ENCODE measurements around the gene CREB3L4. TPM values are rescaled to one million over a fixed set of nuclear protein-coding genes. Genes with fewer than 3 reads are reported as not detected.

The CREB3L4 gene
- total RNA-seq, 2 donors from 2014 or later: 109 to 386 TPM

DNA sequence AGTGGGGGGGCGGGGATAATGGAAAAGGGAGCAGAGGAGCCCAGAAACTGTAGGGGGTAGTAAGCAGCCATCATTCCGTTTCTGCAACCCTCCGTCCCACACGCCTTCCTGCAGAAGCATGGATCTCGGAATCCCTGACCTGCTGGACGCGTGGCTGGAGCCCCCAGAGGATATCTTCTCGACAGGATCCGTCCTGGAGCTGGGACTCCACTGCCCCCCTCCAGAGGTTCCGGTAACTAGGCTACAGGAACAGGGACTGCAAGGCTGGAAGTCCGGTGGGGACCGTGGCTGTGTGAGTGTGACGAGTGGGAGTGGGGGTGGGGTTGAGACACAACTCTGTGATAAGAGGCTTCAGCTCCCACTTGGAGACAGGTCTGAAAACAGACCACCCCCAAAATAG is 706 bp downstream of the CREB3L4 start:
- intact Hi-C loops (cut with DNase I): no loop called here
- H3K27ac ChIP-seq: peak overlapping the region; percentile 97
- peak overlapping the region; percentile 60 to 65 for H3K4me3 ChIP-seq
- peaks cover 4% of the 10 kb centered on the region for H3K4me1 ChIP-seq (replicated peaks)
- TF ChIP-seq POLR2AphosphoS5 (IDR thresholded peaks at IDR 0.05) (no peak), POLR2A (IDR thresholded peaks at IDR 0.05) (no peak), CTCF (IDR thresholded peaks at IDR 0.05) (no peak)
- no peaks in the 10 kb centered on the region for H3K36me3 ChIP-seq
- peak; percentile 36 for DNase-seq (ENCODE audit: low spot score)
- WGBS: 7% methylated on average over 13 of the region's 13 CpGs
- no peaks in the 10 kb centered on the region for H3K9me3 ChIP-seq
- H3K27me3 ChIP-seq (replicated peaks; ENCODE audit: insufficient read depth): no peaks in the 10 kb centered on the region

DNA sequence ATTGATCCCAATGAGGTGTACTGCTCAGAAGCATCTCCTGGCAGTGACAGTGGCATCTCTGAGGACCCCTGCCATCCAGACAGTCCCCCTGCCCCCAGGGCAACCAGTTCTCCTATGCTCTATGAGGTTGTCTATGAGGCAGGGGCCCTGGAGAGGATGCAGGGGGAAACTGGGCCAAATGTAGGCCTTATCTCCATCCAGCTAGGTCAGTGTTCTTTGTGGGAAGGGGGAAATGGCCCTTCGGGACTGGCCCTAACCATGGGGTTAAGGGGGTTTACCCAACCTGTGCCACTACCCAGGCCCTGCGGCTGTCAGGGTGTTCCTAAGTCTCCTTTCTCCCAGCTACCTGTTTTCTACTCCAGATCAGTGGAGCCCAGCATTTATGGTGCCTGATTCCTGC is 1.3 kb downstream of the CREB3L4 start:
- peak overlapping the region; percentile 97 for H3K27ac ChIP-seq
- H3K4me1 ChIP-seq (replicated peaks): peaks cover 4% of the 10 kb centered on the region
- H3K27me3 ChIP-seq (replicated peaks; ENCODE audit: insufficient read depth): no peaks in the 10 kb centered on the region
- H3K9me3 ChIP-seq: no peaks in the 10 kb centered on the region
- no peak for DNase-seq (ENCODE audit: low spot score)
- TF ChIP-seq CTCF (IDR thresholded peaks at IDR 0.05) (no peak), POLR2AphosphoS5 (IDR thresholded peaks at IDR 0.05) (no peak), POLR2A (IDR thresholded peaks at IDR 0.05) (no peak)
- no peaks in the 10 kb centered on the region for H3K36me3 ChIP-seq
- 64% methylated on average over 2 of the region's 2 CpGs for WGBS
- H3K4me3 ChIP-seq: peak overlapping the region; percentile 60 to 65
- intact Hi-C loops (cut with DNase I): no loop called here

GRCh38 chr1:153970346-153970745 is 2.6 kb downstream of the CREB3L4 start:
- peak overlapping the region in 1 of 2 donors; percentile 97 for H3K27ac ChIP-seq
- H3K4me3 ChIP-seq: no peak overlapping the region
- no peak for DNase-seq (ENCODE audit: low spot score)
- no peaks in the 10 kb centered on the region for H3K27me3 ChIP-seq (replicated peaks; ENCODE audit: insufficient read depth)
- H3K36me3 ChIP-seq: no peaks in the 10 kb centered on the region
- intact Hi-C loops (cut with DNase I): no loop called here
- TF ChIP-seq POLR2A (IDR thresholded peaks at IDR 0.05) (no peak), POLR2AphosphoS5 (IDR thresholded peaks at IDR 0.05) (no peak), CTCF (IDR thresholded peaks at IDR 0.05) (no peak)
- no peaks in the 10 kb centered on the region for H3K9me3 ChIP-seq
- 88% methylated on average over 2 of the region's 2 CpGs for WGBS
- H3K4me1 ChIP-seq (replicated peaks): peaks cover 3% of the 10 kb centered on the region

GRCh38 chr1:153973071-153973470 is 5.4 kb downstream of the CREB3L4 start:
- 89% methylated on average over 3 of the region's 3 CpGs for WGBS
- H3K9me3 ChIP-seq: no peaks in the 10 kb centered on the region
- no peaks in the 10 kb centered on the region for H3K4me1 ChIP-seq (replicated peaks)
- TF ChIP-seq CTCF (IDR thresholded peaks at IDR 0.05) (no peak), POLR2AphosphoS5 (IDR thresholded peaks at IDR 0.05) (no peak), POLR2A (IDR thresholded peaks at IDR 0.05) (no peak)
- no peak overlapping the region for H3K27ac ChIP-seq
- no peak overlapping the region for H3K4me3 ChIP-seq
- DNase-seq (ENCODE audit: low spot score): no peak
- H3K36me3 ChIP-seq: no peaks in the 10 kb centered on the region
- no peaks in the 10 kb centered on the region for H3K27me3 ChIP-seq (replicated peaks; ENCODE audit: insufficient read depth)
- intact Hi-C loops (cut with DNase I): no loop called here

DNA sequence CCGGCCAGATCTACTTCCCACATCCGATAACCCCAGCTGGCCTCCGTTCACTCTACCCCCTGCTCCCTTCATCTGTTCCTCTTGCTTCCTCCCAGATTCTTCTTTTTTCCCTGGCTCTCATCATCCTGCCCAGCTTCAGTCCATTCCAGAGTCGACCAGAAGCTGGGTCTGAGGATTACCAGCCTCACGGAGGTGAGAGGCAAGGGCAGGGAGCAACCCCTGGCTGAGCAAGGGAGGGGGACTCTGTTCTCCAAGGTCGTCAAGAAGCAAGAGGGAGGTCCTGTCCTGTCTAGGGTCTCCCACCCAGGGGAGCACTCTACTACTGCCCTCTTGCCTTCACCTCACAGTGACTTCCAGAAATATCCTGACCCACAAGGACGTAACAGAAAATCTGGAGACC is 5.8 kb downstream of the CREB3L4 start:
- H3K27ac ChIP-seq: no peak overlapping the region
- H3K4me3 ChIP-seq: no peak overlapping the region
- intact Hi-C loops (cut with DNase I): no loop called here
- H3K27me3 ChIP-seq (replicated peaks; ENCODE audit: insufficient read depth): no peaks in the 10 kb centered on the region
- DNase-seq (ENCODE audit: low spot score): no peak
- no peaks in the 10 kb centered on the region for H3K4me1 ChIP-seq (replicated peaks)
- H3K36me3 ChIP-seq: no peaks in the 10 kb centered on the region
- TF ChIP-seq POLR2AphosphoS5 (IDR thresholded peaks at IDR 0.05) (no peak), POLR2A (IDR thresholded peaks at IDR 0.05) (no peak), CTCF (IDR thresholded peaks at IDR 0.05) (no peak)
- 77% methylated on average over 7 of the region's 7 CpGs for WGBS
- H3K9me3 ChIP-seq: no peaks in the 10 kb centered on the region
